Transverse colon (tissue), 4 donors: Measurements from ENCODE around the gene KCNE3. TPM values are rescaled to one million over a fixed set of nuclear protein-coding genes. Genes with fewer than 3 reads are reported as not detected.

Experiments
- DNase-seq: peaks from one replicate; pipeline ENCODE4 v3.0.0-alpha.2; 2019
- H3K27ac ChIP-seq, 4 donors: fragments of 200-600 bp; sonication (generic); 2 replicates each; pipeline ENCODE4 v1.5.1; 2016 to 2018; ENCODE audit warnings: inconsistent platforms in 4 of 4
- H3K27me3 ChIP-seq: fragments of 200-600 bp; sonication (generic); 2 replicates; pipeline ENCODE4 v1.5.1; 2017; ENCODE audit warnings: inconsistent platforms
- H3K36me3 ChIP-seq, 4 donors: fragments of 200-600 bp; sonication (generic); 2 replicates each; pipeline ENCODE4 v1.5.1; 2017 to 2019; ENCODE audit warnings: inconsistent platforms in 4 of 4
- H3K4me1 ChIP-seq, 4 donors: fragments of 200-600 bp; sonication (generic); 2 replicates each; pipeline ENCODE4 v1.5.1; 2017 to 2020; ENCODE audit warnings: inconsistent platforms in 4 of 4
- H3K4me3 ChIP-seq, 4 donors: fragments of 200-600 bp; sonication (generic); 1 replicate in 1 of 4; 2 replicates in 3 of 4; pipeline versions ENCODE4 v1.5.1 to v1.6.1; 2017 to 2019; ENCODE audit warnings: inconsistent platforms in 4 of 4
- H3K9me3 ChIP-seq, 2 donors: fragments of 200-600 bp; sonication (generic); 2 replicates each; pipeline ENCODE4 v1.5.1; 2017 to 2019; ENCODE audit warnings: inconsistent platforms in 2 of 2
- CTCF ChIP-seq, 5 experiments: fragments of 200-600 bp in 3 of 5; fragments of 450-650 bp in 2 of 5; sonication (generic) in 3 of 5; IDR thresholded peaks; 1 replicate in 2 of 5; 2 replicates in 3 of 5; pipeline ENCODE4 v1.5.1; 2016 to 2017; ENCODE audit warnings: antibody characterized with exemption in 5 of 5, inconsistent platforms in 3 of 5, mild to moderate bottlenecking in 2 of 5, moderate library complexity in 1 of 5
- EP300 ChIP-seq: sonication (generic); formaldehyde crosslinking; IDR thresholded peaks from one replicate; pipeline ENCODE4 v1.6.1; 2017; ENCODE audit warnings: antibody characterized with exemption, low read depth
- POLR2A ChIP-seq: fragments of 450-650 bp; IDR thresholded peaks from one replicate; pipeline ENCODE4 v1.6.1; 2016; ENCODE audit warnings: antibody characterized with exemption, mild to moderate bottlenecking, moderate library complexity
- POLR2AphosphoS5 ChIP-seq, 3 donors: sonication (generic); formaldehyde crosslinking; IDR thresholded peaks; one replicate each; pipeline ENCODE4 v1.6.1; 2016; ENCODE audit warnings: antibody characterized with exemption in 3 of 3
- WGBS, 2 donors: methylation state at CpG; one replicate each; pipeline ENCODE4 v1.1.5; 2018; ENCODE audit warnings: low coverage in 1 of 2; 5-methylcytosine and 5-hydroxymethylcytosine counted together
- in situ Hi-C, 4 donors: fragments of 200-750 bp; cut with MboI; loops; one replicate each; pipeline versions ENCODE4 v1.15.0 to v1.15.1; 2017; ENCODE audit warnings: low sequenced_read_pairs in 3 of 4, low pct_ligation_motif_present in 1 of 4, low pct_unique_long_range_greater_than_20kb in 1 of 4
- intact Hi-C: fragments of 100-400 bp; cut with DNase I; formaldehyde crosslinking; loops from one replicate; pipeline ENCODE4 v1.15.1; 2023; ENCODE audit warnings: low total_unique reads
- small RNA-seq, 4 donors: library from RNA; depleted of rRNA; stranded (forward); fragments of <200 nt; gene quantifications; one replicate each; pipeline ENCODE3, GENCODE V24; 2016
- total RNA-seq, 4 donors: library from RNA; depleted of rRNA; stranded (reverse); fragments of >200 nt; gene quantifications; one replicate each; pipeline ENCODE4 v1.1.0, GENCODE V29; 2016

The KCNE3 gene
- total RNA-seq, 4 donors from 2014 or later = 0.80 to 14.9 (median 6.8) TPM

- 71 to 84% methylated on average over 4 to 11 of the region's 11 CpGs for WGBS, 2 donors
- in situ Hi-C loops (no loop called here), intact Hi-C loops (no loop called here)
- no peak for DNase-seq
- no peak overlapping the region for H3K4me3 ChIP-seq
- H3K9me3 ChIP-seq = no peaks in the 10 kb centered on the region
- TF ChIP-seq EP300 (no peak), POLR2AphosphoS5 (IDR thresholded peaks at IDR 0.05) (no peak), POLR2A (no peak), CTCF (IDR thresholded peaks at IDR 0.05) (no peak)
- no peak overlapping the region for H3K27ac ChIP-seq
- H3K27me3 ChIP-seq = no peaks in the 10 kb centered on the region
- H3K4me1 ChIP-seq = peaks cover 0 to 11% (median 6%) of the 10 kb centered on the region in 4 donors
- H3K36me3 ChIP-seq = no peaks in the 10 kb centered on the region
Observed at GRCh38 chr11:74412733-74413359, 54.5 kb downstream of the KCNE3 start.

GRCh38 chr11:74412321-74412720, 55.0 kb downstream of the KCNE3 start:
- WGBS, 2 donors = 76 to 86% methylated on average over 1 to 2 of the region's 2 CpGs
- DNase-seq = no peak
- Histone ChIP-seq H3K9me3 (no peaks in the 10 kb centered on the region), H3K4me3 (no peak overlapping the region), H3K4me1 (peaks cover 0 to 5% (median 2%) of the 10 kb centered on the region in 4 donors), H3K27ac (no peak overlapping the region), H3K27me3 (no peaks in the 10 kb centered on the region), H3K36me3 (no peaks in the 10 kb centered on the region)
- intact Hi-C loops = no loop called here
- in situ Hi-C loops = no loop called here
- no peak for TF ChIP-seq EP300
- no peak for TF ChIP-seq CTCF (IDR thresholded peaks at IDR 0.05)
- TF ChIP-seq POLR2AphosphoS5 (IDR thresholded peaks at IDR 0.05) = no peak
- TF ChIP-seq POLR2A = no peak

GRCh38 chr11:74409633-74410032, 57.7 kb downstream of the KCNE3 start:
- intact Hi-C loops = no loop called here
- H3K4me3 ChIP-seq = no peak overlapping the region

More at GRCh38 chr11:74409633-74410032, 57.7 kb downstream of the KCNE3 start:
- H3K27ac ChIP-seq = no peak overlapping the region
- no peak for TF ChIP-seq EP300
- TF ChIP-seq CTCF (IDR thresholded peaks at IDR 0.05) = no peak
- no peak for TF ChIP-seq POLR2AphosphoS5 (IDR thresholded peaks at IDR 0.05)
- no peak for TF ChIP-seq POLR2A
- no peaks in the 10 kb centered on the region for H3K36me3 ChIP-seq
- WGBS, 2 donors = 98 to 100% methylated on average over 2 of the region's 2 CpGs
- DNase-seq = no peak
- no peaks in the 10 kb centered on the region for H3K9me3 ChIP-seq
- in situ Hi-C loops = no loop called here
- H3K4me1 ChIP-seq = no peaks in the 10 kb centered on the region
- H3K27me3 ChIP-seq = no peaks in the 10 kb centered on the region

Small RNAs within 50 kb of the gene (small RNA-seq; reads per million reads assigned to genes)
- gene CYCSP27 = 0 reads per million in 4 donors

Other genes starting within 250 kb of the KCNE3 start
- under 1 TPM in 3 of 4 donors, not detected in 1; 0.27 to 0.64 (median 0.40) TPM for gene P4HA3, start 155.9 kb downstream of the KCNE3 start, total RNA-seq
- 10 to 100 TPM in 1 of 4 donors, 1 to 10 TPM in 3; 2.6 to 10.1 (median 8.3) TPM for gene PGM2L1, start 69.1 kb downstream of the KCNE3 start, total RNA-seq
- gene LIPT2, start 26.2 kb upstream of the KCNE3 start, total RNA-seq = 10 to 100 TPM in 1 of 4 donors, 1 to 10 TPM in 3; 4.1 to 11.6 (median 5.8) TPM
- 10 to 100 TPM in 3 of 4 donors, 1 to 10 TPM in 1; 7.4 to 29.4 (median 20.6) TPM for gene POLD3, start 125.0 kb upstream of the KCNE3 start, total RNA-seq